HG03432 (cell line): ENCODE measurements around the gene RSAD1.

Experiments used
- ATAC-seq: cut with Tn5 transposase; IDR thresholded peaks from one replicate; pipeline ENCODE4 v1.9.1; 2021; ENCODE audit warnings: mild to moderate bottlenecking, moderate library complexity; ENCODE audit not compliant: unreplicated experiment

The RSAD1 gene

DNA sequence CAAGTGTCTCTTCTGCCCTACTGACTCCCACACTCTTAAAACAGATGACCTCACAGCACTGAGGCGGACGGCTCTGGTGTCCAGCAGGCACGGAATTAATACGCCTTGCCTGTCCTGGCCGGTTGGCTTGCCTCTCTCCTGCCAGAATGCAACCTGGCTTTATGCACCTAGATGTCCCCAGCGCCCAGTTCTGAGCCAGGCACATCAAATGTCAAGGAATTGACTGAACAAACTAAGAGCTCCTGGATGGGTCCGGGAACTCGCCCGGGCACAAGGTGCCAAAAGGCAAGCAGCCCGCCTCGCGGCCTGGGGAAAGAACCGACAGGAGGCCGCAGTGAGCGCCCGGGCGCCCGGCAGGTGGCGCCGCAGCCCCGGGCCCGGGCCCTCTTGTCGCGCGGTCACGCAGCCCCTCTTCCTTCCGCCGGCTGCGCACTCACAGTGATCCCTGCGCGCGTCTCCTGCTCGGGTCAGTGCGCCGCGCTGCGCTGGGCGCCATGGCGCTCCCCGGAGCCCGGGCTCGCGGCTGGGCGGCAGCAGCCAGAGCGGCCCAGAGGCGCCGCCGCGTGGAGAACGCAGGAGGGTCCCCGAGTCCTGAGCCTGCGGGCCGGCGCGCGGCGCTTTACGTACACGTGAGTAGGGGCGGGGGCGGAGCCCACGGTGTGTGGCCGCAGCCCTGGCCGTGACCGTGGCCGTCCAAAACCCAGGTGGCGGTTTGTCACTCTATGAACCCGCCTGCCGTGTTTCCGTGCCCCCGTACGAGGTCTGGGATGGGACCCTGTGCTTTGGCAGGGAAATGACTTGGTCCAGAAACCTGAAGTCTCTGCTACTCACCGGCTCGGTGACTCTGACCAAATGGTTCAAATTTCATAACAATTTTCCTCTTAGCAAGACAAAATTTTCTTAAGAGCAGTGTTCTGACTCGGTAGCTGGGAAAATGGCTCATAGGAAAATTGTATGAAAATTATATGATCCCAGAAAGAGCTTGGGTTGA is at the start of gene RSAD1:
RSAD1 (plus strand) TSS at position 470 of the 991 bp plus-strand sequence; CDS start at position 495, 25 bp downstream.
- peak; percentile 88 for ATAC-seq

DNA sequence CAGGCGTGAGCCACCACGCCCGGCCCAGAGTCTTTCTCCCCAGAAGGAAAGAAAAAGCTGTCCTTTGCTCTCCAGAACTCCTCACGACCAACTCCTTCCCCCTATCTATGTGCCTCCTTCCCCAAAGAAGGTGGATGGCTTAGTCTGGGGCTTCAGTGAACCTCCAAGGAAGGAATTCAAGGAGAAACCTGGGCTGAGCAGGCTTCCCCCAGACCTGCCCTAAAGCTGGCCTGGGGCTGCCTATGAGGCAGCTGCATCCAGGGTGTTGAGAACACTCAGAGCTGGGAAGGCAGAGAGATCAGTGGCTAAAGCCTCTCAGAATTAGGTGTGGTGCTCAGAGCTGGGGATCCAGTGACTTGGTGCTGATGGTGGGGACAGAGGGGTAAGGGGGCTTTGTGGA is 48.9 kb upstream of the RSAD1 start:
- ATAC-seq: no peak

DNA sequence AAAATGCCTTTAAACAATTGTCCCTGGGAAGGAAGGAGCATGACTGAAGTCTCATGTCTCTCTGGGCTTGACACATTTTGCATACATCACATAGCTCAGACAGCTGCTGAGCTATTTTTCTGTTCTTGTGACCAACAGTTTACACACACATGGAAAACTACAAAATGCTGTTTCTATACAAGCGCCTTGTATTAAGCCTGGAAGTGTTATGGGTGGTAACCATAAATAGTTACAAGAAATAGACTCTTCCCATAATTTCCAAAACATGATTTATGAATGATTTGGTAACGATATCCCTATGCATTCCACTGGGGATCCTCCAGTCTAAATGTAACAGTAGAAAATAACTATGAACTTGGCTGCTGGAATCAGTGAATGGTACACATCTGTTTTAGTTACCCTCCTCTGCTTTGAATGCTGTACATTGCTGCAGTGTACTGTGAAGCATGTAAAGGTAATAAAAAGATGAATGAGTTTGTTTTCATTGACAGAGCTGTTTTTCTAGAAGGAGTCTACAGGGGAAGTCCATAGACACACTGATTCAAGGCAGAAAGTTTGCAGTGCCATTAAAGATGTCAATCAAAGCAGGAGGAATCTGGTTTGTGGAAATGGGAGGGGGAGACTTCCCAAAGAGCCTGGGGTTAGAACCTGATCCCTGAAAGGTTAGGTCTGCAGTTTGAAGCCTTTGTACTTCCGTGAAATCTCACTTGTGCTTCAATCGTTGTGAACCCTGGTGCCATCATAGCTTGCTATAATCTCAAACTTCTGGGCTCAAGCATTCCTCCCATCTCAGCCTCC is 47.6 kb upstream of the RSAD1 start:
- ATAC-seq: no peak

DNA sequence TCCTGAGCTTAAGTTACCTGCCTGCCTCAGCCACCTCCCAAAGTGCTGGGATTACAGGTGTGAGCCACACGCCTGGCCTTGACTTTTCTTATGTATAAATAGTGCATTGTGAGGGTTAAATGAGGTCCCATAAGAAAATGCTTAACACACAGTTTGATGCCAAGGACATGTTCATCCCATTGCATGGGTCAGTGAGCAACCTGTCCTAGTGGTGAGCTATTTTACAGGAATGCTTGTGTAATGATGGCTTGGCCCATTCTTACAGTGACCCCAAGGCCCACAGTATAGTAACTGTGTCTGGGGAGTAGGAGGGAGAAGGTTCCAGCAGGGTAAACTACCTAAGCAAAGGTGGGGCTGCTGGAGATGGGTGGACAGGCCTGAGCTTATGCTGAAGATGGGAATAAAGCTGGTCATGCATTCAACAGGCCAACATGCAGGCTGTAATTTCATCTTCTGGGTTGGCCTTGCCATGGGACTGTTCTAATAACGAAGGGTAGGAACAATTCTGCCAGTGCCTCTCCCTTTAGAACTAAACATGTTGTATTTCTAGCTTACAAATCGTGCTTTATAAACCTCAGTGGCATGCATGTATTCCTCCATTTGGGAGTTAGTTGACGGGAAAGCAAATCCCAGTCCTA is 46.4 kb upstream of the RSAD1 start:
- no peak for ATAC-seq

GRCh38 chr17:50437409-50437808 is 41.3 kb upstream of the RSAD1 start:
- no peak for ATAC-seq

GRCh38 chr17:50439008-50439407 is 39.7 kb upstream of the RSAD1 start:
- no peak for ATAC-seq

DNA sequence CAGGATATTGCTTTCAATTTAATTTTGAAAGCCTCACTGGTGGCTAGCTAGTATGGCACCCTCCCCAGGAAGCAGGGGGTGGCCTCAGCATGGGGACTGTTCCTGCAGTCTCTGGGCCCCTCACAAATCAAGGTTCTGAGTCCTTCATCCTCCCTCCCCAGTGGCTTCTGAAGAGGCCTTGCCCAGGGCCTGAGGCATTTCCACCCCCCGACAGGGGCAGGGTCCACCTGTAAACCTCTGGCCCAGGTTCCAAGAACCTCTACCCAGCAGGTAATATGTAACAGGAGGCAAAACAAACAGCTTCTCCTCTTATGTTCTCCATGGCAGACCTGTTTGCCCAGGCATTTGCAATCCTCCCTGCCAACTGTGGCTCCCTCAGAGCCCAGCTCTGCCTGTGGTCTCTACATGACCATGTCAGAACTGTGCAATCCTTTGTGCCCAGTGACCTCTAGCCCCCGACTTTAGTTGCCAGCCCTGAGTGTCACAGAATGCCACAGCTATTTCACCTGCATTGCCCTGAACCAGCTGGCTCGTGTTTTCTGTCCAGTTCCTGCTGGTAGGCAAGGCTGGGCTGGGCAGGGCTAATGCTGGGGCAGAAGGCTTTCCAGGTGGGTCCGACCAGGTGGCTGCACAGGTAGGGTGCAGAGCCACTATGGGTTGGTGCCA is 38.4 kb upstream of the RSAD1 start:
- no peak for ATAC-seq

GRCh38 chr17:50440838-50441829 is 37.5 kb upstream of the RSAD1 start:
- ATAC-seq: no peak

DNA sequence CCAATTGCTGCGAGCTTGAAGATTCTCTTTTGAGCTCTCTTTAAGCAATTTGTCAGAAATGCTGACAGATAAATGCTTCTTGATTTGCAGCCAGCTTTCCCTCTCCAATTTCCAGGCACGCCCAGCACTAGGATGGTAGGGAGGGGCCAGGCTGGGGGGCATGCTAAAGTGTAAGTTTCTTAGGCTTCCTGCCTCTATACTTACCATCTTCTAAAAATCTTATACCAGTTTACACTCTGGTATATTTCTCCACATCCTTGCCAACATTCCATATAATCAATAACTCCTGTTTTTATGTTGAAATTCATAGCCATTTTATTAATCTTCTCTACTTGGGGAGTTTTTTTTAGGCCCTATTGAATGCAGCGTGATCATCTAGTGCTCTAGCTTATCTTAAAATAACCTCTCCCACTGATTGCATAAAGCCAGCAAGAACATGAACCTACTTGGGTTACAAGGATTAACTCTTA is 35.1 kb upstream of the RSAD1 start:
- ATAC-seq: no peak

DNA sequence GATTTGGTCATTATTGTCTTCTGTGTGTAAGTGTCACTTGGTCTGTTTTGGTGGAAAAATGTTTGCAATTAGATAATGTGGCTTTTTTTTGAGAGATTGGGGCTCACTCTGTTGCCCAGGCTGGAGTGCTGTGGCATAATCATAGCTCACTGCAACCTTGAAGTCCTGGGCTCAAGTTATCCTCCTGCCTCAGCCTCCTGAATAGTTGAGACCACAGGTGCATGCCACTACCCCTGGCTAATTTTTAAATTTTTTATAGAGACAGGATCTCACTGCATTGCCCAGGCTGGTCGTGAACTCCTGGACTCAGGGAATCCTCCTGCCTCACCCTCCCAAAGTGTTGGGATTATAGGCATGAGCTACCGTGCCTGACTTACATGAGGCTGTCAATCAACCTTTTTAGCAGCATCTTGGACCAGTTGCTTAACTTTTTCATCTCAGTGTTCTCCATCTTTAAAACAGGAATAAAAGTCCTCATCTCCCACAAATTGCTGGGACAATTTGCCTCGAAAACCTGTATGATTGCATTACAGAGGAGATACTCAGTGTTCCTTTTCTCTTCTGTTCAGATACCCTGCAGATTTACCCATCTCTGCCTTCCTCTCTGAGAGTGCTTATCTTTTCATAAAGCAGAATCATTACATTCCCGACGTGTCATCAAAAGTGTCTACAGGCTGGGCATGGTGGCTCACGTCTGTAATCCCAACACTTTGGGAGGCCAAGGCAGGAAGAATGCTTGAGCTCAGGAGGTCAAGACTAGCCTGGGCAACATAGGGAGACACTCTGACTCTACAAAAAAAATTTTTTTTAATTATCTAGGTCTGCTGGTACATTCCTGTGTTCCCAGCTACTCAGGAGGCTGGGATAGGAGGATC is 33.6 kb upstream of the RSAD1 start:
- no peak for ATAC-seq

DNA sequence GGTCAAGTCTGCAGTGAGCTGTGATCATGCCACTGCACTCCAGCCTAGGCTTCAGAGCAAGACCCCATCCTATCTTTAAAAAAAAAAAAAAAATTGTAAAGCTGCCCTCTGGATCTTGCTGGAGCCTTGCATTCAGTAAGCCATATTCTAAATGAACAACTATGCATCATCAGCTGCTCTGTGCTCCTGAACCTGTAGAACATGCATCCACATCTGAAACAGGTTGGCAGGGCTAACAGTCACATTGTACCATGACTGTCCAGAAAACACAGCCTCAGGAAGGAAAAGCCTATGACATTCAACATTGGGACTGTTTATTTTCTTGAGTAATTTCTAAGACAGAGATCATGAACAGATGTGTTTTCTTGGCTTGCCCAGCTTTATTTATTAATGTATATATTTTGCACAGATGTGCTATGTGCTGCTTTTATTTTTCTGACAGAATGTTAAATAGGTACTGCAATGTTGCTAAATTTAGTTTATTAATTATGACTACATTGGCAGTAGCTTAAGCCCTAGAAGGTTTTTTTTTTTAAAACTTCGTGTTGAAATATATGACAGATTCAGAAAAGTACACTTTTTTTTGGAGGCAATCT is 32.8 kb upstream of the RSAD1 start:
- ATAC-seq: no peak

- no peak for ATAC-seq
Observed at GRCh38 chr17:50447870-50448595, 30.6 kb upstream of the RSAD1 start.

- no peak for ATAC-seq
Observed at GRCh38 chr17:50448643-50449042, 30.0 kb upstream of the RSAD1 start.

GRCh38 chr17:50451943-50452629 is 26.6 kb upstream of the RSAD1 start:
- ATAC-seq: no peak

GRCh38 chr17:50452630-50453300 is 25.9 kb upstream of the RSAD1 start:
- ATAC-seq: no peak

- no peak for ATAC-seq
Observed at GRCh38 chr17:50453901-50454300, 24.8 kb upstream of the RSAD1 start.
